ENCODE results near the gene VWA2. TPM values are rescaled to one million over a fixed set of nuclear protein-coding genes. Genes with fewer than 3 reads are reported as not detected.

Gene VWA2
- total and polyA plus RNA-seq, 10 of the 15 experiments (the other 5 are each of a cell fraction or from before 2014, with no cell fraction given), result 0.03 TPM; not detected in 9

DNA sequence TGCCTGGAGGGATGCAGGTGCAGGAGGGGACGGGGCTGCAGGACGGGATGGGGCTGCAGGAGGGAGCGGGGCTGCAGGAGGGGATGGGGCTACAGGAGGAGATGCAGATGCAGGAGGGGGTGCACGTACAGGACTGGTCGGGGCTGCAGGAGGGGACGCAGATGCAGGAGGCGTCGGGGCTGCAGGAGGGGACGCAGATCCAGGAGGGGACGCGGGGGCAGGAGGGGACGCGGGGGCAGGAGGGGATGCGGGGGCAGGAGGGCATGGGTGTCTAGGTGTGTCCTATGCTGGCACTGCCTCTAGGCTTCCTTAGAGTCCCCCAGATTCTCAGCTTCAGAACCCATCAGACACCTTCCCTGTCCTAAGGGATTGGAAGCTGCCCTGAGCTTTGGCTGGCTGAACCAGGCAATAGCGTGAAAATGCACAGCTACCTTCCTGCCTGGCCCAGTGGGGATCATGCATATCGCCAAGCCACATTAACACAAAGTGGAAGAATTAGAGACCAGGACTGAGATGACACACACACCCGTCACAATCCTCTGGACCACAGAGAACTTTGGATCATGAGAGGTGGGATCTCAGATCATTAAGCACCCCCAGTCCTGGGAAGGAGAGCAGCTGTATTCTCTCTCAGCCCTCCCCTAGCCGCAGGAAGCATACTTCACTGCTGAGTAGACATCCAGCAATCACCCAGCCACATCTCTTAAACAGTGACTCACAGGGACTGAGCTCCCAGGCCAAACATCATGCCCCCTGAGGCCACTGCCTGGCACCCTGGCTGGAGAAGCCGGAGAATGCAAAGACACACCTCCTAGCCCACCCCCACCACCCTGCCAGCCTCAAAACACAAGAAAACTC lies 67.3 kb downstream of the VWA2 start:
- Histone ChIP-seq H2AFZ (ENCODE audit: control insufficient read depth, low read depth, low read length) (no peak overlapping the region), H3K79me2 (ENCODE audit: control insufficient read depth, insufficient read depth, low read length) (no peaks in the 10 kb centered on the region), H3K4me1 (ENCODE audit: control insufficient read depth, insufficient read depth, low read length) (peaks cover 8% of the 10 kb centered on the region), H3K9ac (ENCODE audit: control insufficient read depth, insufficient read depth, low read length) (no peak overlapping the region), H3K27ac (ENCODE audit: control insufficient read depth, insufficient read depth) (no peak overlapping the region), H3K36me3 (ENCODE audit: control insufficient read depth in 2 of 2, insufficient read depth in 2 of 2, low read length in 1 of 2) (no peaks in the 10 kb centered on the region), H4K20me1 (ENCODE audit: control insufficient read depth, insufficient read depth) (no peaks in the 10 kb centered on the region), H3K9me3 (replicated peaks; ENCODE audit: control insufficient read depth, insufficient read depth, low read length) (no peaks in the 10 kb centered on the region), H3K4me2 (ENCODE audit: control insufficient read depth, insufficient read depth) (no peak overlapping the region), H3K4me3 (no peak overlapping the region), H3K27me3 (replicated peaks in 1 of 2; ENCODE audit: control insufficient read depth in 2 of 2, insufficient read depth in 2 of 2, low read length in 1 of 2) (no peaks in the 10 kb centered on the region; a peak in 1 of 4 replicates)
- ChIA-PET POLR2A (no interaction called here), SMC1A (ENCODE audit: uncharacterized antibody, unreplicated experiment) (no interaction called here), RAD21 (ENCODE audit: unreplicated experiment) (interaction anchor here (1.3 to 2.5 kb wide), 3 partner anchors 82 to 137 kb away, joined by 3 to 13 read pairs (median 6); no protein-coding TSS in a partner anchor), CTCF (interaction anchor here (0.8 kb wide), 1 partner anchor 11 kb away, joined by 3 read pairs; no protein-coding TSS in a partner anchor)
- ATAC-seq (no peak), FAIRE-seq (no peak), DNase-seq (ENCODE audit: low read depth, low spot score) (no peak)
- TF ChIP-seq FOXK2 (IDR thresholded peaks at IDR 0.05) (no peak), HCFC1 (IDR thresholded peaks at IDR 0.05; ENCODE audit: low read length) (no peak), CHD2 (IDR thresholded peaks at IDR 0.05; ENCODE audit: borderline replicate concordance, low read depth, low read length) (no peak), PAX5 (IDR thresholded peaks at IDR 0.05; ENCODE audit: borderline replicate concordance, low read depth, low read length) (no peak), NR2F1 (conservative IDR thresholded peaks at IDR 0.05) (no peak)
- TF ChIP-seq, protein P1, sequence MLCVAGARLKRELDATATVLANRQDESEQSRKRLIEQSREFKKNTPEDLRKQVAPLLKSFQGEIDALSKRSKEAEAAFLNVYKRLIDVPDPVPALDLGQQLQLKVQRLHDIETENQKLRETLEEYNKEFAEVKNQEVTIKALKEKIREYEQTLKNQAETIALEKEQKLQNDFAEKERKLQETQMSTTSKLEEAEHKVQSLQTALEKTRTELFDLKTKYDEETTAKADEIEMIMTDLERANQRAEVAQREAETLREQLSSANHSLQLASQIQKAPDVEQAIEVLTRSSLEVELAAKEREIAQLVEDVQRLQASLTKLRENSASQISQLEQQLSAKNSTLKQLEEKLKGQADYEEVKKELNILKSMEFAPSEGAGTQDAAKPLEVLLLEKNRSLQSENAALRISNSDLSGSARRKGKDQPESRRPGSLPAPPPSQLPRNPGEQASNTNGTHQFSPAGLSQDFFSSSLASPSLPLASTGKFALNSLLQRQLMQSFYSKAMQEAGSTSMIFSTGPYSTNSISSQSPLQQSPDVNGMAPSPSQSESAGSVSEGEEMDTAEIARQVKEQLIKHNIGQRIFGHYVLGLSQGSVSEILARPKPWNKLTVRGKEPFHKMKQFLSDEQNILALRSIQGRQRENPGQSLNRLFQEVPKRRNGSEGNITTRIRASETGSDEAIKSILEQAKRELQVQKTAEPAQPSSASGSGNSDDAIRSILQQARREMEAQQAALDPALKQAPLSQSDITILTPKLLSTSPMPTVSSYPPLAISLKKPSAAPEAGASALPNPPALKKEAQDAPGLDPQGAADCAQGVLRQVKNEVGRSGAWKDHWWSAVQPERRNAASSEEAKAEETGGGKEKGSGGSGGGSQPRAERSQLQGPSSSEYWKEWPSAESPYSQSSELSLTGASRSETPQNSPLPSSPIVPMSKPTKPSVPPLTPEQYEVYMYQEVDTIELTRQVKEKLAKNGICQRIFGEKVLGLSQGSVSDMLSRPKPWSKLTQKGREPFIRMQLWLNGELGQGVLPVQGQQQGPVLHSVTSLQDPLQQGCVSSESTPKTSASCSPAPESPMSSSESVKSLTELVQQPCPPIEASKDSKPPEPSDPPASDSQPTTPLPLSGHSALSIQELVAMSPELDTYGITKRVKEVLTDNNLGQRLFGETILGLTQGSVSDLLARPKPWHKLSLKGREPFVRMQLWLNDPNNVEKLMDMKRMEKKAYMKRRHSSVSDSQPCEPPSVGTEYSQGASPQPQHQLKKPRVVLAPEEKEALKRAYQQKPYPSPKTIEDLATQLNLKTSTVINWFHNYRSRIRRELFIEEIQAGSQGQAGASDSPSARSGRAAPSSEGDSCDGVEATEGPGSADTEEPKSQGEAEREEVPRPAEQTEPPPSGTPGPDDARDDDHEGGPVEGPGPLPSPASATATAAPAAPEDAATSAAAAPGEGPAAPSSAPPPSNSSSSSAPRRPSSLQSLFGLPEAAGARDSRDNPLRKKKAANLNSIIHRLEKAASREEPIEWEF (IDR thresholded peaks at IDR 0.05; ENCODE audit: insufficient replicate concordance, low read depth, low read length), result no peak
- TF ChIP-seq, protein P2, sequence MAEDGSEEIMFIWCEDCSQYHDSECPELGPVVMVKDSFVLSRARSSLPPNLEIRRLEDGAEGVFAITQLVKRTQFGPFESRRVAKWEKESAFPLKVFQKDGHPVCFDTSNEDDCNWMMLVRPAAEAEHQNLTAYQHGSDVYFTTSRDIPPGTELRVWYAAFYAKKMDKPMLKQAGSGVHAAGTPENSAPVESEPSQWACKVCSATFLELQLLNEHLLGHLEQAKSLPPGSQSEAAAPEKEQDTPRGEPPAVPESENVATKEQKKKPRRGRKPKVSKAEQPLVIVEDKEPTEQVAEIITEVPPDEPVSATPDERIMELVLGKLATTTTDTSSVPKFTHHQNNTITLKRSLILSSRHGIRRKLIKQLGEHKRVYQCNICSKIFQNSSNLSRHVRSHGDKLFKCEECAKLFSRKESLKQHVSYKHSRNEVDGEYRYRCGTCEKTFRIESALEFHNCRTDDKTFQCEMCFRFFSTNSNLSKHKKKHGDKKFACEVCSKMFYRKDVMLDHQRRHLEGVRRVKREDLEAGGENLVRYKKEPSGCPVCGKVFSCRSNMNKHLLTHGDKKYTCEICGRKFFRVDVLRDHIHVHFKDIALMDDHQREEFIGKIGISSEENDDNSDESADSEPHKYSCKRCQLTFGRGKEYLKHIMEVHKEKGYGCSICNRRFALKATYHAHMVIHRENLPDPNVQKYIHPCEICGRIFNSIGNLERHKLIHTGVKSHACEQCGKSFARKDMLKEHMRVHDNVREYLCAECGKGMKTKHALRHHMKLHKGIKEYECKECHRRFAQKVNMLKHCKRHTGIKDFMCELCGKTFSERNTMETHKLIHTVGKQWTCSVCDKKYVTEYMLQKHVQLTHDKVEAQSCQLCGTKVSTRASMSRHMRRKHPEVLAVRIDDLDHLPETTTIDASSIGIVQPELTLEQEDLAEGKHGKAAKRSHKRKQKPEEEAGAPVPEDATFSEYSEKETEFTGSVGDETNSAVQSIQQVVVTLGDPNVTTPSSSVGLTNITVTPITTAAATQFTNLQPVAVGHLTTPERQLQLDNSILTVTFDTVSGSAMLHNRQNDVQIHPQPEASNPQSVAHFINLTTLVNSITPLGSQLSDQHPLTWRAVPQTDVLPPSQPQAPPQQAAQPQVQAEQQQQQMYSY (CRISPR knock-in tag; IDR thresholded peaks at IDR 0.05), result no peak
- TF ChIP-seq, protein P3, sequence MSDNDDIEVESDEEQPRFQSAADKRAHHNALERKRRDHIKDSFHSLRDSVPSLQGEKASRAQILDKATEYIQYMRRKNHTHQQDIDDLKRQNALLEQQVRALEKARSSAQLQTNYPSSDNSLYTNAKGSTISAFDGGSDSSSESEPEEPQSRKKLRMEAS (IDR thresholded peaks at IDR 0.05; ENCODE audit: low read depth, low read length), result no peak
- 25% methylated on average over 5 of the region's 19 CpGs for WGBS (ENCODE audit: insufficient coverage, insufficient replicate concordance, low lambda C conversion rate, missing lambda C conversion rate)
- intact Hi-C loops (cut with micrococcal nuclease; ENCODE audit: unreplicated experiment), result no loop called here
- BruUV-seq (replicated peaks), result no TSS peak
- in situ Hi-C loops (cut with MboI), result loop anchor here (10.0 to 25.0 kb wide), 3 partner anchors 94 to 818 kb away; no protein-coding TSS in a partner anchor
